Non-pigmented ciliary epithelial cell (primary cell): ENCODE data around the gene NR1D2.
"Not testable (repeated sequence)": the region's sequence is repeated elsewhere in the genome, so short reads cannot be mapped to it uniquely, and the experiment has no call there.

ENCODE experiments used
- DNase-seq: peaks from one replicate; pipeline ENCODE4 v3.0.0-alpha.2; 2010; ENCODE audit warnings: low read depth

NR1D2 gene

DNA sequence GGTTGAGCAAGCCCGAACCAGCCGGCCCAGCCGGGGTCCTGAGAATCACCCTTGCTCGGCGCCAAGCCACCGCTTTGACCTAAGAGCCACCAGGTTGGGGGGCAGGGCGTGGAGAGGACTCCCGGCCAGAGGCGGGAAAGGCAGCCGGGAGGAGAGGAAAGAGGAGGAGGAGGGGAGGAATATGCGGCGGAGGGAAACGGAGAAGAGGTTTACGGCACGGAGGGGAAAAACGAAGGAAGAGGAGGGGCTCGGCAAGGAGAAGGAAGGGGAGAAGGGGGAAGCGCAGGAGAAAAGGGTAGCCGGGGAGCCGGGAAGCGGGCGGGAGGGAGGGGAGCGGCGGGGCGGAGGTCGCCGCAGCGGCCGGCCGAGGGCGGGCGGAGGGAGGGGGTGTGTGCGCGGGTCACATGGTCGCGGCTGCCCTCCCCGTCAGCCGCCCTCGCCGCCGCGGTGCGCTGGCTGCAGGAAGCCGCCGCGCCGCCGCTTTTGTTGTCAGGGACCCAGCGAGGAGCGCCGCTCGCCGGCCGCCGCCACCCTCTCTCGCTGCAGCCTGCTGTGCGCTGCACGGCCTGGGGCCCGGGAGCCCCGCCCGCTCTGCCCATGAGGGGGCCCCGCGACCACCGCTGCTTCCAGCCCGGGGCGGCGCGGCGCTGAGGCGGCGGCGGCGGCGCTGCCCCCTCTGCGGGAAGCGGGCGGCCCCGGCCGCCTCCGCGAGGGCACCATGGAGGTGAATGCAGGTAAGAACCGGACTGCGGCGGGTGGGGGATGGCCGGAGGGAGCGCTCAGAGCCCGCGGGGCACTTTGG lies at the start of gene NR1D2:
Gene NR1D2 (plus strand): TSS at position 426 of the 802 bp plus-strand sequence. CDS start 293 bp downstream, at position 719.
- no peak for DNase-seq

DNA sequence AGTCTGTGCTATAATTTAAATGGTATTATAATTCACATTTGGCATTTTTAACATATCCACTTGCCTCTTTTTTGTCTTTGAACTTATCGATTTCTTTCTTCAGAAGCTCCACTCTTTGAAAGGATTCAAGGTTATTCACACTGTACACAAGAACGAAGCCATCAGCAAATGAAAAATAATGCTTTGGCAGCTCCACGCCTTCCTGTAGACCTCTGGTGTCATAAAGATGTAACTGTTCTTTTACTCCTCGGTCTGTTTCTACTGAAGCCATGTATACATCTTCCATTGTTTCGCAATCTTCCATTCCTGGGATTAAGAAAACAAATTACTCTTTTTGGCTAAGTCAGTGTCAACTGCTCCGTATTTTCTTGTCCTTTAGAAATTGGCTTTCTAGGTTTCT lies 44.3 kb upstream of the NR1D2 start:
- no peak for DNase-seq

DNA sequence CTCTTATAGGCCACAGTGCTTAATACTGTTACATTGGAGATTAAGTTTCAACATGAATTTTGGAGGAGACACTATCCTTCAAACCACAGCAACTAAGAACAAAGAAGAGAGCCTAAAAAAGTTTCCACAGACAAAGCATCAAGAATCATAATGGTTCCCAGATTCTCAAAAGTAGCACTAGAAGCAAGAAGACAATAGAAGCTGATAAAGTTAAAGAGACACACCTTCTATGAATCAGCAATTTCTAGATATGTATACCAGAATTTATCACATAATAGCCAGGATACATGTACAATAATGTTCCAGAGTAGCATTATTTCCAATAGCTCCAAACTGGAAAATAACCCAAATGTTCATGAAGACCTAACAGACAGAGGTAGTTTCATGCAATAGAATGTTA lies 40.5 kb upstream of the NR1D2 start:
- no peak for DNase-seq

DNA sequence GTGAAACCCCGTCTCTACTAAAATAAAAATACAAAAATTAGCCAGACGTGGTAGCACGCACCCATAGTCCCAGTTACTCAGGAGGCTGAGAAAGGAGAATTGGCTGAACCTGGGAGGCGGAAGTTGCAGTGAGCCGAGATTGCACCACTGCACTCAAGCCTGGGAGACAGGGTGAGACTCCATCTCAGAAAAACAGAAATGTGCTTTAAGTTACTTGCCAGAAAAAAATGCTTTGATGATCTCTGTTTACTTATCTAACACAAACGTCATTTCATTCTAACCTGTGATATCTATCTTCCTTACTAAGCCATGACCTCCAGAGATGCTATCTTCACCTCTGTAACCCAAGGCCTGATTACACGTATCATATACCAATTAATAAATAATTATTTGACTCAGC lies 35.7 kb upstream of the NR1D2 start:
- no peak for DNase-seq

DNA sequence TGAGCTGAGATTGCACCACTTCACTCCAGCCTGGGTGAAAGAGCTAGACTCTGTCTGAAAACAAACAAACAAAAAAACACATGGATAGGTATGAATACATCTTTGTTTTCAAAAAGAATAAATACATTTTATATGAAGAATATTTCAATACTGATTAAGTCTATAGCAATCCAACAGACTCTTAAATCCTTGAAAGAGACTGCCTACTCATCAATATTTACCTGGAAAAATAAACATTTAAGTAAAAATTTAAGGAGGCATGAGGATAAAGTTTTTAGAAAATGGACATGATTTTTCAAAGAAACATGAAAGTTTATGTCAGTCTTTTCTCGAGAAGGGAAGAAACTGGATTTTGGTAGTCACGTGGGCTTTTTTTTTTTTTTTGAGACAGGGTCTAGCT lies 33.7 kb upstream of the NR1D2 start:
- no peak for DNase-seq

DNA sequence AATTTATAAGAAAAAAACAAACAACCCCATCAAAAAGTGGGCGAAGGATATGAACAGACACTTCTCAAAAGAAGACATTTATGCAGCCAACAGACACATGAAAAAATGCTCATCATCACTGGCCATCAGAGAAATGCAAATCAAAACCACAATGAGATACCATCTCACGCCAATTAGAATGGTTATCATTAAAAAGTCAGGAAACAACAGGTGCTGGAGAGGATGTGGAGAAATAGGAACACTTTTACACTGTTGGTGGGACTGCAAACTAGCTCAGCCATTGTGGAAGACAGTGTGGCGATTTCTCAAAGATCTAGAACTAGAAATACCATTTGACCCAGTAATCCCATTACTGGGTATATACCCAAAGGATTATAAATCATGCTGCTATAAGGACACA lies 32.8 kb upstream of the NR1D2 start:
- DNase-seq: not testable (repeated sequence)

DNA sequence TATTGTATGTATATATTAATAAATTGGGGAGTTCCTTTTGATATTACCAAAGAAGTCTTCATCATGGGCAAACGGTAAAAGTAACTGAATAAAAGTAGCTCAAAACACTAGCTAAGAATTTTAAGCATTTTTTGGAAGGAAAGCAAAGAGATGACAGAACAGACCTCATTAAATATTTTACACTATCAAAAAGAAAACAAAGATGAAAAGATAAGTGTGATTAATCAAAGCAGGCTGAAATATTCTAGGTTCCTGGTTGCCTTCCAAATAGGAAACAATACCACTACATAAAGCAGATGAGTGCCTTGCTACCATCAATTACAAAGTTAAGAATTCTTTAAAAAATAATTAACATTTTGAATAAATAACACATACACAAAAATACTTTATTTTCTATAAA lies 31.9 kb upstream of the NR1D2 start:
- no peak for DNase-seq

DNA sequence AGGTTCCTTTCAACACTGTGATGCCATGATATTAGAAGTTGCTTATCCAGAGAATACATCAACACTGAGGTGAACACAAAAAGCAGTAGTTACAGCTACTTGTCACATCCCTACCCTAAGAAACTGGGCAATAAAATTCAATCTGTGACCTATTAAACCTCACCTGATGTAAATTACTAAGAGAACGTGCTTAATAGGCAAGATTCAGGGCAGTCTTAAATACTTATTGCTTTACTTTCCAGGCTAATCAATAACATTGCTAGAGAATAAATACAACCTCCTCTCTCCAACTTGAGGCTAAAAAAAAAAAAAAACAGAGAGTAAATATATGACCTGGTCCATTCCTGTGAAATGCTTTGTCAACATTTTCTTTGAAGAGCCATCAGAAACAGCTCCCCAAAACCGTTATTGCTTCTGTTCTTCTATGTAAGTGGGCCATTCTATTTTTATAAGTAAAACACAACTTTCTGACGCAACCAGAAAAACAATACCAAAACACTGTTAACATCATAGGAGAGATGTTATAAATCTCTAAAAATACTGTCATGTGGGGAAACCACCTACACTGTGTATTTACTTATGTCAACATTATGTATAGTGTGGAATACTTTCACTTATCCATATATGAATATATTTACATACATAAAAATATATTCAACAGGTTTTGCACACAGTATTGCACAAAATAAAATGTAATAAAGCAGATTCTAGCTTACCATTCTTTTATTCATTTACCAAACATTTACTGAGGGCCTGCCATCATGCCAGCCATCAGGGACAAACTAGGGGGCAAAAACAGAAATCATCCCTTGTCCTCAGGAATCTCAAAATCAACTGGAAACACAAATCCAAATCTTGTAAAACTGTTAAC lies 31.0 kb upstream of the NR1D2 start:
- no peak for DNase-seq

DNA sequence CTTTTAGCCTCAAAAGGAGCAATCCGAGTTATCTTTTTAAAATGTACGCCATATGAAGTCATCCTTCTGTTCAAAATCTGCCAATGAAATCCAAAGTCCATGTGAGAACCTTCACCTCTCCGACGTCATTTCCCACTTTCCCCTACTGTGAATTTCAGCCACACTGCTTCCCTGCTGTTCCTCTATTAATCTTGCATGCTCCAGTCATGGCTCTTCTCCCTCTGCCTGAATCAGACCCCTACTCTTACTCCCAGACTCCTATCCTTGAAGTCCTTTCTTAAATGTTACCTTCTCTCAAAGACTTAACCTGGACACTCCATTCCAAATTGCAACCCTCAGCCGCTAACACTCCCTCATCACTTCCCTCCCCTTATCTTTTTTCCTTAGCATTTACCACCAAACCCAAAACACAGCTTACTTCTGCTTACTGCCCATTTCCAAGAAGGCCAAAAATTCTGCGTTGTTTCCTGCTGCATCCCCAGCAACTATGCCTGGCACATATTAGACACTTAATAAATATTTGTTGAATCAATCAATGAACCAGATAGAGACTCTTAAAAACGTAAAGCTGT lies 29.5 kb upstream of the NR1D2 start:
- DNase-seq: no peak

DNA sequence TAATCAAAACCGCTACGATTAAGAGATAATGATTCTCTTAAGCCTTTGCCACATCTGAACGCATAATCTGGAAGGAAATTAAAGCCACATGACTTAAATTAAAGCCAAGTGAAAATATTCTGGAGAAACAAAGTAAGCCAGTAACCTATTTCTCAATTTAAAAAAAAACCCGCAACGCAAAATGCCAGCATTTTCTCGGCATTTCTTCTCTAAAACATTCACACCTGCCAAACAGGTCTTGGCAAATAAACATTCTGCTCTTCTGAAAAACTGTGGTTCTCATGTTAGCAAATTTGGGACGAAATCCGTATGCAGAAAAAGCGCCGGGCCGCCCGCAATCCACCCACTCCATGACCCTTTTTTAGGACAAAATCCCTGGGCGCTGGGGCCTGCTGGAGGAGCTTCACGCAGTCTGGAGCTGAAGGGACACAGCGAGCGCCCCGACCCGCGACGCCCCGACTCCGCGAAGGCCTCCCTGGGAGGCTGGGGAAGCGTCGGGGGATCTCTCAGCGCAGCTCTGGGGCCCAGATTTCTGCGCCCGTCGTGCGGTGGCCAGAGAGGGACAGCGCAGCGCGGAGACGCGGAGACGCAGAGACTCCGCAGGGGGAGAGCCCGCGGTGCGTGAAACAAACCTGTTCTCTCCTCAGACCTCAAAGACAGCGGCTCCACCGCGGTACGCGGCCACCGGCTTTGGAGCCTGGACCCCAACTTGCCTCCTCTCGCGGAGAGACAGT lies 28.8 kb upstream of the NR1D2 start:
- DNase-seq: no peak

DNA sequence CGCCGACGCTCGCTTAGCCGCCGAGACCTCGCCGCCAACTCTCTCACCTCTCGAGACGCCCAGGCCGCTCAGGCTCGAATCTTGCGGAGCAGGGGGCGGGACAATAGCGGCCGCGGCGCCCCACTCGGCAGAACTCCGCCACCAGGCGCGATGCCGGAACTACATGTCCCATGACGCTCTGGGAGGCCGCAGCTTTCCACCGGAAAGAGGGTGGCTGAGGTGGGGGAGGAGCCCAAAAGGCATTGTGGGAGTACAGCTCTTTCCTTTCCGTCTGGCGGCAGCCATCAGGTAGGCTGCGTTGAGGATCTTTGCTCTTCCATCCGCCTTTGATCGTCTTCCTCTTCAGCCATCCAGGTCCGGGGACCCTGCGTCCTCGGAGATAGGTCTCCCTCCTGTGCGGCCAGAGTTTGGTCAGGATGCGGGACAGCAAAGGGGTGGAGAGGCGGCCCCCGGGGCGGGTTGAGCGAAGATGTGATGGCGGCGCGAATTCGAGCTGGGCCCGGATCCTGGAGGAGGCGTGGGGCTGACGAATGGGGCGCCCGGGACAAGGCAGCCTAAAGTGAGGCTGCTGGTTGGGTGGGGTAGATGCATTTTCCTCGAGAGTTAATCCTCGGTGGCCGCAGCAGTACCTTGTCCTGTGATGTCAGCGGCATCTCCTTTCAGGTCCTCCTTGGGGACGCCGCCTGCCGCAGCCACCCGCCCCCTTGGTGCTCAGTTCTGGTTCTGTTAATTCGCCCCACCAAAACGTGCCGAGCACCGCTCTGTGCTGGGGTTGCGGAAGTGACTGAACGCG lies 28.0 kb upstream of the NR1D2 start, which contains the start of the genes NKIRAS1 and RPL15:
Gene NKIRAS1 (minus strand): TSS at position 105 of the 793 bp plus-strand sequence. CDS start 6,086 bp downstream, outside the sequence.
Gene RPL15 (plus strand): TSS at position 247 of the 793 bp plus-strand sequence. CDS start 728 bp downstream, outside the sequence.
- peak; percentile 87 for DNase-seq

DNA sequence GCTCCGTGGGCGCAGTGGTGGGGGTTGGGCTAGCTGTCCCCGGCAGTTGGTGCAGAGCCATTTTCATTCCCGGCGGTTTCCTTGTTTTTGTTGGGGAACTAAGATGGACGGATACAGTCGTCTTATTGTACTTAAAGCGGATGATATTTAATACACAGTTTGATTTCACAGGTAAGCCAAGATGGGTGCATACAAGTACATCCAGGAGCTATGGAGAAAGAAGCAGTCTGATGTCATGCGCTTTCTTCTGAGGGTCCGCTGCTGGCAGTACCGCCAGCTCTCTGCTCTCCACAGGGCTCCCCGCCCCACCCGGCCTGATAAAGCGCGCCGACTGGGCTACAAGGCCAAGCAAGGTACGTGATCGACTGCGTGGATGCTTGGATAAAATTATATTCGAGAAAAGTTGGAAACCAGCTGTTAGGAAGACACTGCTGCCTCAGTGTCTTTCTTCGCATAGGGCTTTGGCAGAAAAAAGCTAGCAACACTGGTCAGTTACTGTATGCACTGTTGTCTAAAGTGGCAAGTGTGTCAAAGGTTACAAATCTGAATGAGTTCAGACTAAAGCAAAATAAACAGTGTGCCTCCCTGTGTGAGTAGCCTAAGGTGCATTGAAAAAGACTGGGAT lies 27.3 kb upstream of the NR1D2 start:
- DNase-seq: not testable (repeated sequence)

DNA sequence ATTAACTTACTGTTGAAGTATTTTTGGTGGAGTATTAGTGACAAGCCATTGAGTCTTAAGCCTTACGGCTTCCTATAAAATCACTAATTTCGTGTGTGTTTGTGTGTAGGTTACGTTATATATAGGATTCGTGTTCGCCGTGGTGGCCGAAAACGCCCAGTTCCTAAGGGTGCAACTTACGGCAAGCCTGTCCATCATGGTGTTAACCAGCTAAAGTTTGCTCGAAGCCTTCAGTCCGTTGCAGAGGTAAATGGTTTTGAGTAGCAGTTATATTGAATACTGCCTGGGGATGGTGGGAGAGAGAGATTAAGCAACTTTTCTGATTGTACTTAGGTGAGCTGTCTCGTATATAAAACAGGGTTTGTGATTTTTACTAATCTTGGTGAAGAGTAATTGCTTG lies 26.8 kb upstream of the NR1D2 start:
- not testable (repeated sequence) for DNase-seq

DNA sequence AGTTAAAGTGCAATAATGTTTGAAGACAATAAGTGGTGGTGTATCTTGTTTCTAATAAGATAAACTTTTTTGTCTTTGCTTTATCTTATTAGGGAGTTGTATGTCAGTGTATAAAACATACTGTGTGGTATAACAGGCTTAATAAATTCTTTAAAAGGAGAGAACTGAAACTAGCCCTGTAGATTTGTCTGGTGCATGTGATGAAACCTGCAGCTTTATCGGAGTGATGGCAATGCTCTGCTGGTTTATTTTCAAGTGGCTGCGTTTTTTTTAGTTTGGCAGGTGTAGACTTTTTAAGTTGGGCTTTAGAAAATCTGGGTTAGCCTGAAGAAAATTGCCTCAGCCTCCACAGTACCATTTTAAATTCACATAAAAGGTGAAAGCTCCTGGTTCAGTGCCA lies 25.5 kb upstream of the NR1D2 start:
- no peak for DNase-seq

DNA sequence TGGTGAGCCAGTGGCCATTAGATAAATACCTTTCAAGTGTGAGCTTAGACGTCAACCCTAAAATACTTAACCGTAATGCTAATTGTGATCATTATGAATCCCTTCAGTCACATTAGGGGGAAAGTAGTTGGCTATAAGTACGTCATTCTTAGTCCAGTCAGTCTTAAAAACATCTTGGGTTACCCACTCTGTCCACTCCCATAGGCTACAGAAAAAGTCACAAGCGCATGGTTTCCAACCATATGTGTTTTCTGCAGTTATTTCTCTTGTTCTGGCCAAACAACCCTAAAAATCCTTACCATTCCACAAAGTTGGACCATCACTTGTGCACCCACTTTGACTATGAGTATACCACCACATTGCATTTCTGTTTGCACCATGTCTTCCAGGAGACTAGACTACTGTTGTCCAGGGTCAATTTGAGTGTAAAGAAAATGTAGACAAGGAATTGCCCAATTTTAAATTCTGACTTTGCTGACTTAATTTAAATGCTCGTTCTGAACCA lies 24.9 kb upstream of the NR1D2 start:
- DNase-seq: no peak

DNA sequence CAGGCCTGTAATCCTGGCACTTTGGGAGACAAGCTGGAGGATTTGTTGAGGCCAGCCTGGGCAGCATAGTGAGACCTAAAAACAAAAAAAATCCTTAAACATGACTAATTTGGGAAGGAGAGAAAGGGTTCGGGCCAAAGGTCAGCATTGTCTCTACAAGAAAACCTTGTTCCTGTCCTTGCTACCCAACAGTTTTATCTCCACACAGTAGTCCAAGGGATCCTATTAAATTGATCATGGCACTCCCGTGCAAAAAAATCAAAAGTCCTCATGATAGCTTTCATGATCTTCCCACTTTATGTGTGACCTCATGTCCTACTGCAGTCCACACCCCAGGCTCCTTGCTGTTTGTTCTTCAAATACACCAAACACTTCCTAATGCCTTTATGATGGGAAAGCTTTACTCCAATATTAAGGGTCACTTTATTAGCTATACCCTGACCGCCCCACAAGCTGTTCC lies 24.0 kb upstream of the NR1D2 start:
- no peak for DNase-seq

DNA sequence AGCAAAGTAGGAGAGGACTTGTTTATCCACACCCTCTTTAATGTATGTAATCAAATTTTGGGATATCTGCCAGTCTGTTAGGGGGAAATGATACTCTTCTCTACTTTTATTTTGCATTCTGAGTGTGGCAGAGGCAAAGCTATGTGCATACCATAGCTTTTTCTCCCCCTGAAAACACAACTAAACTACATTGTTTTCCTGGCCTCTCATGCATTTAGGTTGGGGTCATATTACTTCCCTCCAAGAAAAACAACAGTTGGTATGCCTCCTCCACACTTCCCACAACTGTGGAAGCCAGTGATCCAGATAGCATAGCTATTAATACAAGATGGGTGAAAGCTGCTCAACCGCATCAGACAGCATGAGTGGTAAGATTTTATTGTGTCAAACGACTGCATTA lies 21.3 kb upstream of the NR1D2 start:
- DNase-seq: no peak

DNA sequence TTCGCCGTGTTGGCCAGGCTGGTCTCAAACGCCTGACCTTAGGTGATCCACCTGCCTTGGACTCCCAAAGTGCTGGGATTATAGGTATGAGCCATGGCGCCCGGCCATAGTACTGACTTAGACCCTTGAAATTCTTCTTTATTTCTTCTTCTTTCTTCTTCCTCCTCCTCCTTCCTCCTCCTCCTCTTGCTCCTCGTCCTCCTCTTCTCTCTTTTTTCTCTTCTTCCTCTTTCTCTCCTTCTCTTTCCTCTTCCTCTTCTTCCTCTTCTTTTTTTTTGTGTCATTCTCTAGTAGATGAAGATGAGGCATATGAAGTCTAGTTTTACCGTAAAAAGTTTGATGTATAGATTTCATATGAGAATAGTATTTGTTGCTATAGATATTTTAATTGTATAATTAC lies 18.8 kb upstream of the NR1D2 start:
- no peak for DNase-seq

DNA sequence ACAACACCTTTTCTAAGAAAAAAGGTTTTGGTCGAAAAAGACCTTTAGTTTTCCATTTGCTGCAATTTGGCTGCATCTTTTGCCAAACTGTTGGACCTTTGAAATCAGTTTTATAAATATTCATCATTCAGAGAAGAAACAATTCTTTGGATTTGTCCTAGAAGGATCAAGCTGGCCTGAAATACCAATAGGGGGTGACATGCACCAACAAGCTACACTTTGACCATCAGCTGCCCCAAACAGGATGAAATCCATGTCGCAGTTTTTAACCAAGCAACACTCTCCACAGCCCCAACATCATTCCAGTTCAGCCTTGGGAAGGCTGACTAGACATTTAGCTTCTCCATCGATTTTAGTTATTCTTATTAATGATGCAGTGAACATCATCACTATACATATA lies 18.4 kb upstream of the NR1D2 start:
- no peak for DNase-seq

DNA sequence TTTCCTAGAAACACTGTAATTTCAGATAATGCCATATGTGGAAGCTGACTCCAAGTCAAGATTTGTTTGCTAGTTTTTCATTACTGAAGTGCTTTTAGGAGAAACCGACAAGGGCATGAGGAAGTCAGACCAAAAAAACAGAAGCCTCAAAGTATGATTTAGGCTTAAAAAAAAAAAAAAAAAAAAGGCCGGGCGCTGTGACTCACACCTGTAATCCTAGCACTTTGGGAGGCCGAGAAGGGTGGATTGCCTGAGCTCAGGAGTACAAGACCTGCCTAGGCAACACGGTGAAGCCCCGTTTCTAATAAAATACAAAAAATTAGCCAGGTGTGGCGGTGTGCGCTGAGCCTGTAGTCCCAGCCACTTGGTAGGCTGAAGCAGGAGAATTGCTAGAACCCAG lies 16.6 kb upstream of the NR1D2 start:
- DNase-seq: no peak
